GM15510 (cell line): Measurements from ENCODE around the gene COL16A1.

Experiments used
- POLR2A ChIP-seq: IDR thresholded peaks from 3 replicates; pipeline ENCODE4 v1.6.1; 2011; ENCODE audit warnings: borderline replicate concordance; ENCODE audit not compliant: insufficient read length; ENCODE audit errors: extremely low read depth

The COL16A1 gene

GRCh38 chr1:31688233-31688918, 15.4 kb downstream of the COL16A1 start:
- no peak for TF ChIP-seq POLR2A

GRCh38 chr1:31687601-31688000, 16.2 kb downstream of the COL16A1 start:
- TF ChIP-seq POLR2A: no peak

GRCh38 chr1:31685795-31686194, 18.0 kb downstream of the COL16A1 start:
- no peak for TF ChIP-seq POLR2A

GRCh38 chr1:31683997-31684396, 19.8 kb downstream of the COL16A1 start:
- TF ChIP-seq POLR2A: no peak

- no peak for TF ChIP-seq POLR2A
These were observed 22.4 kb downstream of the COL16A1 start for GRCh38 chr1:31681415-31681814.

- no peak for TF ChIP-seq POLR2A
These were observed 24.1 kb downstream of the COL16A1 start for GRCh38 chr1:31679676-31680230.

- no peak for TF ChIP-seq POLR2A
These were observed 24.7 kb downstream of the COL16A1 start for GRCh38 chr1:31679091-31679490.

- TF ChIP-seq POLR2A: no peak
These were observed 25.1 kb downstream of the COL16A1 start for GRCh38 chr1:31678681-31679080.

GRCh38 chr1:31677949-31678348, 25.9 kb downstream of the COL16A1 start:
- TF ChIP-seq POLR2A: no peak

- TF ChIP-seq POLR2A: no peak
These were observed 26.4 kb downstream of the COL16A1 start for GRCh38 chr1:31677401-31677800.

- TF ChIP-seq POLR2A: no peak
These were observed 28.1 kb downstream of the COL16A1 start for GRCh38 chr1:31675756-31676155.

GRCh38 chr1:31675161-31675560, 28.7 kb downstream of the COL16A1 start:
- no peak for TF ChIP-seq POLR2A

- no peak for TF ChIP-seq POLR2A
These were observed 29.2 kb downstream of the COL16A1 start for GRCh38 chr1:31674626-31675025.

GRCh38 chr1:31673433-31673832, 30.4 kb downstream of the COL16A1 start:
- TF ChIP-seq POLR2A: no peak

GRCh38 chr1:31672986-31673385, 30.8 kb downstream of the COL16A1 start:
- no peak for TF ChIP-seq POLR2A

GRCh38 chr1:31671561-31672201, 32.1 kb downstream of the COL16A1 start:
- TF ChIP-seq POLR2A: no peak

GRCh38 chr1:31671147-31671546, 32.7 kb downstream of the COL16A1 start:
- TF ChIP-seq POLR2A: no peak

GRCh38 chr1:31670593-31670964, 33.2 kb downstream of the COL16A1 start:
- no peak for TF ChIP-seq POLR2A
